OCI-LY1 (cell line): Measurements from ENCODE around the gene CARD10.

ENCODE experiments used
- CTCF ChIP-seq: fragments of 200-600 bp; sonication (generic), shearing (Covaris generic); IDR thresholded peaks from 2 replicates; pipeline ENCODE4 v1.5.1; 2017; ENCODE audit warnings: mild to moderate bottlenecking, antibody characterized with exemption, low read length, moderate library complexity, mixed read lengths
- EZH2 ChIP-seq: fragments of 200-600 bp; sonication (generic), shearing (Covaris generic); IDR thresholded peaks from 2 replicates; pipeline ENCODE4 v1.8.0; 2017; ENCODE audit warnings: borderline replicate concordance, mixed run types, mild to moderate bottlenecking, antibody characterized with exemption, low read length, moderate library complexity, mixed read lengths

- TF ChIP-seq CTCF (peak; percentile 76), EZH2 (no peak)
Observed at GRCh38 chr22:37472418-37473006, 46.7 kb downstream of the CARD10 start.
